ENCODE data around the gene FNBP1L. TPM values are rescaled to one million over a fixed set of nuclear protein-coding genes. Genes with fewer than 3 reads are reported as not detected.

FNBP1L gene
- total and polyA plus RNA-seq, 2 of the 8 experiments (the other 6 are each of a cell fraction or from before 2014, with no cell fraction given) = 48.9 to 95.9 TPM

DNA sequence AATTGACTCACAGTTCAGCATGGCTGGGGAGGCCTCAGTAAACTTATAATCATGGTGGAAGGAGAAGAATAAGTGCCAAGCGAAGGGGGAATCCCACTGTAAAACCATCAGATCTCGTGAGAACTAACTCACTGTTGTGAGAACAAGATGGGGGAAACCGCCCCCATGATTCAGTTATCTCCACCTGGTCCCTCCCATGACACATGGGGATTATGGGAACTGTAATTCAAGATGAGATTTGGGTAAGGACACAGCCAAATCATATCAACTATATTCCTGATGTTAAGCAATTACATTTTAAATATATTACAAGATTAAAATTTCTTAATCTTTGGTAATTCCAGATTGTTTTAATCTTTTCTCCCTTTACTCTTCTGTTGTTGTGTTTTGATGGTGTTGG lies 55.2 kb downstream of the FNBP1L start (continued):
- TF ChIP-seq CHD2 (IDR thresholded peaks at IDR 0.05; ENCODE audit: low read length) (no peak), SP4 (IDR thresholded peaks at IDR 0.05; ENCODE audit: low read length) (no peak), HDAC6 (IDR thresholded peaks at IDR 0.05; ENCODE audit: low read depth, low read length) (no peak), BRCA1 (IDR thresholded peaks at IDR 0.05; ENCODE audit: low read depth, low read length) (no peak), BACH1 (IDR thresholded peaks at IDR 0.05; ENCODE audit: low read length) (no peak), POLR2A (IDR thresholded peaks at IDR 0.05; ENCODE audit: control extremely low read depth in 1 of 2, low read depth in 2 of 2, low read length in 2 of 2) (no peak), NRF1 (IDR thresholded peaks at IDR 0.05; ENCODE audit: low read depth, low read length) (no peak), CTBP2 (IDR thresholded peaks at IDR 0.05; ENCODE audit: borderline replicate concordance, insufficient read depth, insufficient read length, low read length) (no peak), POLR2AphosphoS5 (IDR thresholded peaks at IDR 0.05; ENCODE audit: low read depth, low read length) (no peak)

Data from H1 (cell line).